ENCODE results near the gene MYH9. TPM values are rescaled to one million over a fixed set of nuclear protein-coding genes. Genes with fewer than 3 reads are reported as not detected.

MYH9 gene
- total and polyA plus RNA-seq, 4 donors, result 184 to 667 (median 332) TPM

DNA sequence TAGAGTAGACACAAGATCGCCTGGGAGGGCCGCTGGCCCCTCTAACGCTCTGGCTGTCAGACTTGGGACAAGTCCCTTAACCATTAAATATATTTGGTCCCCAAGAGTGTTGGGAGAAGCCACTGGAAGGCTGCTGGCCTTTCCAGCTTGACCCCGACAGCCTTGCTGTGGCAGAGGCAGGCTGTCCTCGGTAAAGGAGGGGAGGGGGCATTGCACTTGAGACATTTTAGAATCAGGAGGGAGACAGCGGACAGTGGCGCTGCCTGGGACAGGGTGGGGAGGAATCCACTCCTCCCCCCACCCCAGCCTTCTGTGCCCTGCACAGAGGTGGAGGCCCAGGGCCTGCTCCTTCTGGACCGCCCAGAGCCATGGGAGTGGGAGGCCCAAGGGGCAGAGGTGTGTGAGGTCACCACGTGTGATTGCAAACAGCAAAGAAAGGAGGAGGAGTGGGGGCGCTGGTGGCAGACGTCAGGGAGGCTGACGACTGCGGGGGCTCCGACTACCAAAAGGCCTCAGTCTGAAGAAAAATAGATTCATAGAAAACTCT is 105.9 kb downstream of the MYH9 start:
- WGBS, 2 donors, result 84 to 93% methylated on average over 14 of the region's 14 CpGs

GRCh38 chr22:36280379-36280778 is 107.4 kb downstream of the MYH9 start:
- no peak overlapping the region for H3K27ac ChIP-seq (ENCODE audit: low read depth in 1 of 2, low read length in 1 of 2)
- no peaks in the 10 kb centered on the region for H3K4me1 ChIP-seq (ENCODE audit: control insufficient read depth in 5 of 5, insufficient read depth in 5 of 5, low read length in 5 of 5)
- no peaks in the 10 kb centered on the region for H3K27me3 ChIP-seq (ENCODE audit: control insufficient read depth in 3 of 3, insufficient read depth in 3 of 3, low read length in 2 of 3)
- H3K36me3 ChIP-seq (ENCODE audit: control insufficient read depth in 4 of 4, insufficient read depth in 4 of 4, low read length in 4 of 4), result peaks cover 18 to 40% (median 30%) of the 10 kb centered on the region in 4 donors
- no peaks in the 10 kb centered on the region for H3K9me3 ChIP-seq (ENCODE audit: control insufficient read depth in 4 of 4, insufficient read depth in 3 of 4, low read length in 3 of 4)
- 68 to 70% methylated on average over 8 of the region's 8 CpGs for WGBS, 2 donors
- no peak for ATAC-seq (ENCODE audit: insufficient read depth, low FRiP score)
- no peak overlapping the region for H3K4me3 ChIP-seq
- DNase-seq, result peak in 1 of 3 donors; percentile 10
- no peak for TF ChIP-seq CTCF (IDR thresholded peaks at IDR 0.05; ENCODE audit: control extremely low read depth, extremely low read depth)
- H3K9ac ChIP-seq (ENCODE audit: insufficient read depth in 1 of 2, low read length in 2 of 2), result no peak overlapping the region

More for the DNA sequence above, 105.9 kb downstream of the MYH9 start:
- Histone ChIP-seq H3K27me3 (ENCODE audit: control insufficient read depth in 3 of 3, insufficient read depth in 3 of 3, low read length in 2 of 3) (no peaks in the 10 kb centered on the region), H3K9ac (ENCODE audit: insufficient read depth in 1 of 2, low read length in 2 of 2) (no peak overlapping the region), H3K4me3 (no peak overlapping the region), H3K27ac (ENCODE audit: low read depth in 1 of 2, low read length in 1 of 2) (no peak overlapping the region), H3K9me3 (ENCODE audit: control insufficient read depth in 4 of 4, insufficient read depth in 3 of 4, low read length in 3 of 4) (no peaks in the 10 kb centered on the region), H3K36me3 (ENCODE audit: control insufficient read depth in 4 of 4, insufficient read depth in 4 of 4, low read length in 4 of 4) (peaks cover 25 to 54% (median 40%) of the 10 kb centered on the region in 4 donors), H3K4me1 (ENCODE audit: control insufficient read depth in 5 of 5, insufficient read depth in 5 of 5, low read length in 5 of 5) (no peaks in the 10 kb centered on the region)
- ATAC-seq (ENCODE audit: insufficient read depth, low FRiP score) (no peak), DNase-seq (no peak)
- no peak for TF ChIP-seq CTCF (IDR thresholded peaks at IDR 0.05; ENCODE audit: control extremely low read depth, extremely low read depth)

DNA sequence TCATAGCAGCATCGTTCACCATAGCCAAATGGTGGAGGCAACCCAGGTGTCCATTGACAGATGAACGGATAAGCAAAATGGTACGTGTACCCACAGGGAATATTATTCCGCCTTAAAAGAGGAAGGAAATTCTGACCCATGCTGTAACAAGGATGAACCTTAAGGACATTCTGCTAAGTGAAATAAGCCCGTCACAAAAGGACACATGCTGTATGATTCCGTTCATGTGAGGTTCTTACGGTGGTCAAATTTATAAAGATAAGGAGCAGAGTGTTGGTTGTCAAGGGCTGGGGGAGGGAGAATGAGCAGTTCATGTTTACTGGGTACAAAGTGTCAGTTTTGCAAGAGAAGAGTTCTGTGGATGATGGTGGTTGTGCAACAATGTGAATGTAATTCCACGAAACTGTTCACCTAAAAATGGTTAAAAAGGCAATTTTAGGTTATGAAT is 108.5 kb downstream of the MYH9 start:
- Histone ChIP-seq H3K4me3 (no peak overlapping the region), H3K36me3 (ENCODE audit: control insufficient read depth in 4 of 4, insufficient read depth in 4 of 4, low read length in 4 of 4) (peaks cover 11 to 29% (median 21%) of the 10 kb centered on the region in 4 donors), H3K4me1 (ENCODE audit: control insufficient read depth in 5 of 5, insufficient read depth in 5 of 5, low read length in 5 of 5) (no peaks in the 10 kb centered on the region), H3K9me3 (ENCODE audit: control insufficient read depth in 4 of 4, insufficient read depth in 3 of 4, low read length in 3 of 4) (no peaks in the 10 kb centered on the region), H3K9ac (ENCODE audit: insufficient read depth in 1 of 2, low read length in 2 of 2) (no peak overlapping the region), H3K27me3 (ENCODE audit: control insufficient read depth in 3 of 3, insufficient read depth in 3 of 3, low read length in 2 of 3) (no peaks in the 10 kb centered on the region), H3K27ac (ENCODE audit: low read depth in 1 of 2, low read length in 1 of 2) (no peak overlapping the region)
- DNase-seq (peak in 1 of 3 donors; percentile 4), ATAC-seq (ENCODE audit: insufficient read depth, low FRiP score) (no peak)
- no peak for TF ChIP-seq CTCF (IDR thresholded peaks at IDR 0.05; ENCODE audit: control extremely low read depth, extremely low read depth)
- WGBS, 2 donors, result 37 to 63% methylated on average over 8 of the region's 8 CpGs

Measured in lung (tissue), 12 donors.